Esophagus squamous epithelium (tissue), 5 donors: ENCODE measurements around the gene KRT4. TPM values are rescaled to one million over a fixed set of nuclear protein-coding genes. Genes with fewer than 3 reads are reported as not detected.

ENCODE experiments used
- DNase-seq: peaks from one replicate; lab custom pipeline; 2025; lab: John Stamatoyannopoulos, UW
- H3K27ac ChIP-seq, 4 donors: fragments of 200-600 bp; sonication (generic); one replicate each; pipeline ENCODE4 v1.5.1; 2016 to 2019; ENCODE audit warnings: mild to moderate bottlenecking in 1 of 4
- H3K27me3 ChIP-seq, 4 donors: fragments of 200-600 bp; sonication (generic); 1 replicate in 3 of 4; 2 replicates in 1 of 4; pipeline versions ENCODE4 v1.5.1 to v1.6.0; 2017 to 2021; ENCODE audit warnings: antibody characterized with exemption in 1 of 4
- H3K36me3 ChIP-seq, 3 donors: fragments of 200-600 bp; sonication (generic); one replicate each; pipeline ENCODE4 v1.5.1; 2016 to 2019
- H3K4me1 ChIP-seq, 3 donors: fragments of 200-600 bp; sonication (generic); one replicate each; pipeline ENCODE4 v1.5.1; 2017 to 2019
- H3K4me3 ChIP-seq, 4 donors: fragments of 200-600 bp; sonication (generic); 1 replicate in 3 of 4; 2 replicates in 1 of 4; pipeline ENCODE4 v1.5.1; 2016 to 2019; ENCODE audit warnings: mild to moderate bottlenecking in 2 of 4, moderate library complexity in 1 of 4
- H3K9me3 ChIP-seq, 3 donors: fragments of 200-600 bp; sonication (generic); one replicate each; pipeline ENCODE4 v1.5.1; 2016 to 2019
- POLR2A ChIP-seq, 4 donors: fragments of 450-650 bp; IDR thresholded peaks; one replicate each; pipeline ENCODE4 v1.6.1; 2017; ENCODE audit warnings: antibody characterized with exemption in 4 of 4, mild to moderate bottlenecking in 4 of 4, moderate library complexity in 3 of 4
- WGBS, 2 donors: methylation state at CpG; one replicate each; pipeline ENCODE4 v1.1.5; 2018; 5-methylcytosine and 5-hydroxymethylcytosine counted together
- intact Hi-C: fragments of 100-400 bp; cut with DNase I; formaldehyde crosslinking; loops from one replicate; pipeline ENCODE4 v1.15.0; 2022
- total RNA-seq, 4 donors: library from RNA; depleted of rRNA; stranded (reverse); fragments of >200 nt; gene quantifications; one replicate each; pipeline ENCODE4 v1.1.0, GENCODE V29; 2016
- TF ChIP-seq, protein P1 (sequence below), 6 experiments: fragments of 450-650 bp in 4 of 6; fragments of 200-600 bp in 2 of 6; sonication (generic) in 2 of 6; IDR thresholded peaks; one replicate each; pipeline ENCODE4 v1.5.1; 2016 to 2019; ENCODE audit warnings: antibody characterized with exemption in 6 of 6, mild to moderate bottlenecking in 4 of 6, moderate library complexity in 4 of 6
- donor health status: DM: yes; HTN: yes; CAD: no.

The KRT4 gene
- total RNA-seq, 4 donors from 2014 or later: 3,147 to 27,876 (median 8,563) TPM

DNA sequence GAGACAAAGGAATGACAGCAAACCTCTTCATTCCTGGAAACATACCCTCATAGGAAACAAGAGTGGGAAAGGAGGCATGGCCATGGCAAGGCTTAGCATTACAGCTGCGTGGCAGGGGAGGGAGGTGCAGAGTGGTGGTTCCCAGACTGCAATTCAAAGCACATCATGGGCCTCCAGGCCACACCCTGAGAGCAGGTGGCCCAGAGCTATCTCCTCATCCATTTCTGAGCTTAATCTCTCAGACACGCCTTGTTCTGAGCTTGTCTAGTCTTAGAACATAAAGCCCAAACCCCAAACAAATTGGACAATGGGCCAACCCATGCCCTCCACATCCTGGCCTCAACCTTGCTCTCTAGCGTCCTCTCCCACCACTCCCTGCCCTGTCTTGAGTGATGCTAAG, 12.1 kb downstream of the KRT4 start:
- intact Hi-C loops: no loop called here
- Histone ChIP-seq H3K27ac (peak overlapping the region in 2 of 4 donors; percentile 49 to 62), H3K27me3 (no peaks in the 10 kb centered on the region), H3K4me3 (no peak overlapping the region), H3K4me1 (peaks cover 6 to 86% (median 15%) of the 10 kb centered on the region in 3 donors), H3K36me3 (no peaks in the 10 kb centered on the region), H3K9me3 (no peaks in the 10 kb centered on the region)
- no peak for DNase-seq
- WGBS, 2 donors: 42 to 46% methylated on average over 3 of the region's 3 CpGs
- TF ChIP-seq, protein P1, sequence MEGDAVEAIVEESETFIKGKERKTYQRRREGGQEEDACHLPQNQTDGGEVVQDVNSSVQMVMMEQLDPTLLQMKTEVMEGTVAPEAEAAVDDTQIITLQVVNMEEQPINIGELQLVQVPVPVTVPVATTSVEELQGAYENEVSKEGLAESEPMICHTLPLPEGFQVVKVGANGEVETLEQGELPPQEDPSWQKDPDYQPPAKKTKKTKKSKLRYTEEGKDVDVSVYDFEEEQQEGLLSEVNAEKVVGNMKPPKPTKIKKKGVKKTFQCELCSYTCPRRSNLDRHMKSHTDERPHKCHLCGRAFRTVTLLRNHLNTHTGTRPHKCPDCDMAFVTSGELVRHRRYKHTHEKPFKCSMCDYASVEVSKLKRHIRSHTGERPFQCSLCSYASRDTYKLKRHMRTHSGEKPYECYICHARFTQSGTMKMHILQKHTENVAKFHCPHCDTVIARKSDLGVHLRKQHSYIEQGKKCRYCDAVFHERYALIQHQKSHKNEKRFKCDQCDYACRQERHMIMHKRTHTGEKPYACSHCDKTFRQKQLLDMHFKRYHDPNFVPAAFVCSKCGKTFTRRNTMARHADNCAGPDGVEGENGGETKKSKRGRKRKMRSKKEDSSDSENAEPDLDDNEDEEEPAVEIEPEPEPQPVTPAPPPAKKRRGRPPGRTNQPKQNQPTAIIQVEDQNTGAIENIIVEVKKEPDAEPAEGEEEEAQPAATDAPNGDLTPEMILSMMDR (IDR thresholded peaks at IDR 0.05): no peak
- TF ChIP-seq POLR2A (IDR thresholded peaks at IDR 0.05): no peak

DNA sequence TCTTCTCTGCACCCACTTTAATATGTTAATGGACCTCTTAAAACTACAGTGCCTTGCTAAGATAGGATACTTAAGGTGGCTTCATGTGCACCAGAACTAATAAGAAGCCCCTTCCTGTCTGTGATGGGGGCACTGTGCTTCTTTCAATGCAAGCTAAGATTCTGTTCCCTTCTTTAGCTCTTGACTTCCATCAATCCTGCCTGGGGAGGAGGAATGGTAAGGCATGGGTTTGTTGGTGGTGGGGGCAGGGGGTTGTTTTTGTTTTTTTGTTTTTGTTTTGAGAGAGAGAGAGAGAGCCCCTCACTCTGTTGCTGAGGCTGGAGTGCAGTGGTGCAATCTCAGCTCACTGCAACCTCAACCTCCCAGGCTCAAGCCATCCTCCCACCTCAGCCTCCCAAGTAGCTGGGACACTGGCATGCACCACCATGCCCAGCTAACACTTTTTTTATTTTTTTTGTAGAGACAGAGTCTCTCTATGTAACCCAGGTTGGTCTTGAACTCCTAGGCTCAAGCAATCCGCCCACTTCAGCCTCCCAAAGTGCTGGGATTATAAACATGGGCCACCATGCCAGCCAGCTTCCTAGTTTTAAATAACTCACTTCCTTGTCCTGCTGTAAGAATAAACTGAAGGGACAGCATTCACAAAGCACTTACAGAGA, 13.5 kb downstream of the KRT4 start:
- H3K27ac ChIP-seq: peak overlapping the region; percentile 28 to 62 (median 54)
- 27 to 31% methylated on average over 1 of the region's 1 CpG for WGBS, 2 donors
- H3K9me3 ChIP-seq: no peaks in the 10 kb centered on the region
- no peaks in the 10 kb centered on the region for H3K27me3 ChIP-seq
- H3K4me3 ChIP-seq: no peak overlapping the region
- H3K36me3 ChIP-seq: no peaks in the 10 kb centered on the region
- intact Hi-C loops: no loop called here
- no peak for DNase-seq
- peaks cover 6 to 78% (median 15%) of the 10 kb centered on the region in 3 donors for H3K4me1 ChIP-seq
- no peak for TF ChIP-seq POLR2A (IDR thresholded peaks at IDR 0.05)
- TF ChIP-seq, protein P1 (IDR thresholded peaks at IDR 0.05): no peak

DNA sequence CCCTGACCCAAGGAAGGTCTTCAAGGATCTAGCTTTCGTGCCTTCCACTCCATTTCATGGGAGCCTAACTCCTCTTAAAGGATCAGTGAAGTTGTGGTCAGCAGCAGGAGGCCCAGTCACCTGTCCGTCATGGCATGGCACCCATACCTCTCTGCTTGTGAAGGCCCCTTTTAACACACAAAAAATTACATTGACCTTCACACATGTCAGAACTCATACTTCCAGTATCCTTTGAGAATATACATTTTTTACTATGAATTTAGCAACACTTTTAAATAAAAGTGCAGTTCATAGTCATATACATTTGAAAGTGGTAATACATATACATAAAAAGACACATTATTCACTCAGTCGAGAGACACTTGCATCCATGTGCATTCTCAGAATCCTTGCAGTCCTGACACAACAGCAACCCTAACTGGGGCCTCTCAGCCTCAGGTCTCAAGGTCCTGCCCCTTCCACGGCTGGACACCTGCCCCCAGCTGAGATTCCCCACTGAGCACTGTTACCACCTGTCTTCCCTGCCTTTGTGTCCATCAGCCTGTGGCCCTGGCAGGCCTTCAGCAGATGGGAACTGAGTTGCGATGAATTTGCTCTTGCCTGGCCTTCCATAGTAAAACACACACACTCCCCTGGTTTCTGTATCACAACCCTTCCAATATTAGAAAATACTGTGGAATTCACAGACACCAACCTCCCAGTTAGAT, 14.3 kb downstream of the KRT4 start:
- no peak for DNase-seq
- Histone ChIP-seq H3K27ac (peak overlapping the region in 2 of 4 donors; percentile 60 to 62), H3K4me1 (peaks cover 6 to 71% (median 15%) of the 10 kb centered on the region in 3 donors), H3K9me3 (no peaks in the 10 kb centered on the region), H3K36me3 (no peaks in the 10 kb centered on the region), H3K27me3 (no peaks in the 10 kb centered on the region), H3K4me3 (no peak overlapping the region)
- TF ChIP-seq POLR2A (IDR thresholded peaks at IDR 0.05): no peak
- TF ChIP-seq, protein P1 (IDR thresholded peaks at IDR 0.05): no peak
- WGBS, 2 donors: 66 to 73% methylated on average over 4 to 5 of the region's 5 CpGs
- intact Hi-C loops: no loop called here

DNA sequence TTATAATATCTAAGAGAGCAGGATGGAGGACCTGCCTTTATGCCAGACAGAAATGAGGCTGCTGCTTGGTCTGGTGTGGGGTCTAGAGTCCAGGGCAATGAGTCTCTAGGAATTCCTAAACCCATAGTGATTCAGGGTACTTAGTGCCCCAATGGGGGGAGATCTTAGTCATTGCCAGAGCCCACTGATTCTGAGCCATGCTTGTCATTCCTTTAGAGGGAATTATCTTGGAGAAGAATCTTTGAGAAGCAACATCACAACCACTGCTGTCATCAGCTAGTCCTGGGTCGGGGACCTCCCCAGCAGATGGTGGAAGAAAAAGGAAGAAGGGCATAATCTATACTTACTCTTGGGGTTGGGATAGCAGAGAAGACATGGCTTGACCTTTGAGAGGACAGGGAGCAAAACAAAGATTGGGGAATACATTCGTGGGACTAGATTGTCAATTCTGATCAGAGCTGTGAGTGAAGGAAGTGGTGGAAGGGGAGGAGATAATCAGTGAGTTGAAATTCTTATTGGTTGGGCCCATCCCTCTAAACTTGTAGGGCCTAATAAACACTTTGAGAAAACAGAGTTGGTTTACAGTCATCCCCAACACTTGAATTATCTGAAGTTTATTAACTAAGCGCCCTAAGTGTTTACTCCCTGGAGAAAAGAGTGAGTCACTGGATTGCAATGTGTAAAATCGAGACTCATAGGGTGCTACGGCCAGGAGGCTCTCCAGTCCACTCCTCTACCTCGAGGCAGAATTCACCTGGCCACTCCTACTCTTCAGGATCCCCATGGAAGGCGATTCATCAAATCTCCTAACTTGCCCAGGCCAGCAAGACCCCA, 15.0 kb downstream of the KRT4 start:
- H3K27me3 ChIP-seq: no peaks in the 10 kb centered on the region
- WGBS, 2 donors: 35% methylated on average over 7 of the region's 7 CpGs
- H3K9me3 ChIP-seq: no peaks in the 10 kb centered on the region
- H3K36me3 ChIP-seq: no peaks in the 10 kb centered on the region
- no peak overlapping the region for H3K4me3 ChIP-seq
- peaks cover 6 to 63% (median 15%) of the 10 kb centered on the region in 3 donors for H3K4me1 ChIP-seq
- H3K27ac ChIP-seq: peak overlapping the region in 3 of 4 donors; percentile 30 to 62 (median 38)
- intact Hi-C loops: no loop called here
- DNase-seq: no peak
- no peak for TF ChIP-seq POLR2A (IDR thresholded peaks at IDR 0.05)
- TF ChIP-seq, protein P1 (IDR thresholded peaks at IDR 0.05): no peak
